ENCODE measurements around the gene MAP4K4. TPM values are rescaled to one million over a fixed set of nuclear protein-coding genes. Genes with fewer than 3 reads are reported as not detected.

The MAP4K4 gene
- total and polyA plus RNA-seq, 4 donors = 19.7 to 91.7 (median 54.0) TPM

DNA sequence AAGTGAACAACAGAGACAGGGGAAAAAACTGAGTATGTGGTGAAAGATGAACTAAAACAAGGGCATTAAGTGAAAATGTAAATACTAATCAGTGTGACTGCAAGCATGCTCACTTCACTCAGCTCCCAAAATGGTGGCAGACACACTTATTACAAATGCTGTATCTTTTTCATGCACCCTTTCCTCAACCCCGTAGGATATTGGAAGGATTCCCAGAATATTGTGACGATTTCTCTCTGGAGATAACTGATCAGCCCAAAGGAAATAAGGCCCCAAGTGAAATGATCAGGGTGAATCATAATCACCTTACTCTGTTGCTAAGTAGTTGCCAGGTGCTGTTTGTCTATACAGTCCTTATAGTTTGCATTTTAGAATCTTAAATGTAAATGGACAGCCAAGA lies 155.3 kb downstream of the MAP4K4 start:
- no peak overlapping the region for H3K27ac ChIP-seq (ENCODE audit: low read depth in 1 of 2, low read length in 1 of 2)
- ATAC-seq (ENCODE audit: insufficient read depth, low FRiP score) = no peak
- TF ChIP-seq, protein P1, sequence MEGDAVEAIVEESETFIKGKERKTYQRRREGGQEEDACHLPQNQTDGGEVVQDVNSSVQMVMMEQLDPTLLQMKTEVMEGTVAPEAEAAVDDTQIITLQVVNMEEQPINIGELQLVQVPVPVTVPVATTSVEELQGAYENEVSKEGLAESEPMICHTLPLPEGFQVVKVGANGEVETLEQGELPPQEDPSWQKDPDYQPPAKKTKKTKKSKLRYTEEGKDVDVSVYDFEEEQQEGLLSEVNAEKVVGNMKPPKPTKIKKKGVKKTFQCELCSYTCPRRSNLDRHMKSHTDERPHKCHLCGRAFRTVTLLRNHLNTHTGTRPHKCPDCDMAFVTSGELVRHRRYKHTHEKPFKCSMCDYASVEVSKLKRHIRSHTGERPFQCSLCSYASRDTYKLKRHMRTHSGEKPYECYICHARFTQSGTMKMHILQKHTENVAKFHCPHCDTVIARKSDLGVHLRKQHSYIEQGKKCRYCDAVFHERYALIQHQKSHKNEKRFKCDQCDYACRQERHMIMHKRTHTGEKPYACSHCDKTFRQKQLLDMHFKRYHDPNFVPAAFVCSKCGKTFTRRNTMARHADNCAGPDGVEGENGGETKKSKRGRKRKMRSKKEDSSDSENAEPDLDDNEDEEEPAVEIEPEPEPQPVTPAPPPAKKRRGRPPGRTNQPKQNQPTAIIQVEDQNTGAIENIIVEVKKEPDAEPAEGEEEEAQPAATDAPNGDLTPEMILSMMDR (IDR thresholded peaks at IDR 0.05; ENCODE audit: control extremely low read depth, extremely low read depth) = no peak
- DNase-seq = peak in 1 of 3 donors; percentile 26
- no peaks in the 10 kb centered on the region for H3K9me3 ChIP-seq (ENCODE audit: control insufficient read depth in 4 of 4, insufficient read depth in 3 of 4, low read length in 3 of 4)
- H3K36me3 ChIP-seq (ENCODE audit: control insufficient read depth in 4 of 4, insufficient read depth in 4 of 4, low read length in 4 of 4) = peaks cover 3 to 38% (median 27%) of the 10 kb centered on the region in 4 donors
- WGBS, 2 donors = 69 to 78% methylated on average over 2 of the region's 2 CpGs
- H3K4me3 ChIP-seq = no peak overlapping the region
- no peaks in the 10 kb centered on the region for H3K27me3 ChIP-seq (ENCODE audit: control insufficient read depth in 3 of 3, insufficient read depth in 3 of 3, low read length in 2 of 3)
- no peak overlapping the region for H3K9ac ChIP-seq (ENCODE audit: insufficient read depth in 1 of 2, low read length in 2 of 2)
- peaks cover 0 to 18% (median 6%) of the 10 kb centered on the region in 5 donors for H3K4me1 ChIP-seq (ENCODE audit: control insufficient read depth in 5 of 5, insufficient read depth in 5 of 5, low read length in 5 of 5)

DNA sequence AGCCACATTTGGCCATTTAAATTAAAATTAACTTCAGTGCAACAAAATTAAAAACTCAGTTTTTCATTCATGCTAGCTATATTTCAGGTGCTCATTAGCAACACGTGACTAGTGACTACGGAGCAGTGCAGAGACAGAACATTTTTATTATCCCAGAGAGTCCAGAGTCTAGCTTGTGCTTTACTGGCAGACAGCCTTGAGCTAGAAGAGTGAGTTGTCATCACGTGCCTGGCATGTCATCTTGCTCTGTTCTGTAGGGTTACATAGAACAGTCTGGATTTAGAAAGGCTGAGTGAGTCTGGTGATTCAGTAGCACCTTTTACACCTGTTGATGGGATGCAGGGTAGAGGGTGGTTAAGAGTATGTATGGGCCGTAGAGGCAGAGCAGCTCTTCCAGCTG lies 157.4 kb downstream of the MAP4K4 start:
- 86 to 93% methylated on average over 4 of the region's 4 CpGs for WGBS, 2 donors
- Histone ChIP-seq H3K4me1 (ENCODE audit: control insufficient read depth in 5 of 5, insufficient read depth in 5 of 5, low read length in 5 of 5) (peaks cover under 1 to 3% (median 1%) of the 10 kb centered on the region in 5 donors), H3K36me3 (ENCODE audit: control insufficient read depth in 4 of 4, insufficient read depth in 4 of 4, low read length in 4 of 4) (peaks cover 11 to 36% (median 33%) of the 10 kb centered on the region in 4 donors), H3K27me3 (ENCODE audit: control insufficient read depth in 3 of 3, insufficient read depth in 3 of 3, low read length in 2 of 3) (no peaks in the 10 kb centered on the region), H3K4me3 (no peak overlapping the region), H3K27ac (ENCODE audit: low read depth in 1 of 2, low read length in 1 of 2) (no peak overlapping the region), H3K9me3 (ENCODE audit: control insufficient read depth in 4 of 4, insufficient read depth in 3 of 4, low read length in 3 of 4) (no peaks in the 10 kb centered on the region), H3K9ac (ENCODE audit: insufficient read depth in 1 of 2, low read length in 2 of 2) (no peak overlapping the region)
- ATAC-seq (ENCODE audit: insufficient read depth, low FRiP score) (no peak), DNase-seq (no peak)
- TF ChIP-seq, protein P1 (IDR thresholded peaks at IDR 0.05; ENCODE audit: control extremely low read depth, extremely low read depth) = no peak

DNA sequence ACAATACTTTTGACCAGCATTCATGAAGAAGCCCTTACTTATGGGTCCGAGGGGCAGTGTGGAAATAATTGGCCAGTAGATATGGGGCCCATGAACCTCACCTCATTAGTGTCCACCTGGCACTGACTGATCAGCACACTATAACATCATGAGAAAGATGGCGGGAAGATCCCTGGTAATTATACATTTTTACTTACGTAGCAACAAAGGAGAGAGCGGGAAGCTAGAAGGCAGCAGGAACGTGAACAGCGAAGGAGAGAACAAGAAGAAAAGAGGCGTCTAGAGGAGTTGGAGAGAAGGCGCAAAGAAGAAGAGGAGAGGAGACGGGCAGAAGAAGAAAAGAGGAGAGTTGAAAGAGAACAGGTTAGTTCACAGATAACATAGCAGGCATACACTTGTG lies 158.3 kb downstream of the MAP4K4 start:
- H3K9ac ChIP-seq (ENCODE audit: insufficient read depth in 1 of 2, low read length in 2 of 2) = no peak overlapping the region
- H3K4me3 ChIP-seq = no peak overlapping the region
- H3K4me1 ChIP-seq (ENCODE audit: control insufficient read depth in 5 of 5, insufficient read depth in 5 of 5, low read length in 5 of 5) = peaks cover 0 to 7% (median 1%) of the 10 kb centered on the region in 5 donors
- TF ChIP-seq, protein P1 (IDR thresholded peaks at IDR 0.05; ENCODE audit: control extremely low read depth, extremely low read depth) = no peak
- ATAC-seq (ENCODE audit: insufficient read depth, low FRiP score) (no peak), DNase-seq (no peak)
- H3K27ac ChIP-seq (ENCODE audit: low read depth in 1 of 2, low read length in 1 of 2) = no peak overlapping the region
- H3K36me3 ChIP-seq (ENCODE audit: control insufficient read depth in 4 of 4, insufficient read depth in 4 of 4, low read length in 4 of 4) = peaks cover 15 to 40% (median 39%) of the 10 kb centered on the region in 4 donors
- H3K9me3 ChIP-seq (ENCODE audit: control insufficient read depth in 4 of 4, insufficient read depth in 3 of 4, low read length in 3 of 4) = no peaks in the 10 kb centered on the region
- 96 to 97% methylated on average over 9 of the region's 9 CpGs for WGBS, 2 donors
- no peaks in the 10 kb centered on the region for H3K27me3 ChIP-seq (ENCODE audit: control insufficient read depth in 3 of 3, insufficient read depth in 3 of 3, low read length in 2 of 3)

DNA sequence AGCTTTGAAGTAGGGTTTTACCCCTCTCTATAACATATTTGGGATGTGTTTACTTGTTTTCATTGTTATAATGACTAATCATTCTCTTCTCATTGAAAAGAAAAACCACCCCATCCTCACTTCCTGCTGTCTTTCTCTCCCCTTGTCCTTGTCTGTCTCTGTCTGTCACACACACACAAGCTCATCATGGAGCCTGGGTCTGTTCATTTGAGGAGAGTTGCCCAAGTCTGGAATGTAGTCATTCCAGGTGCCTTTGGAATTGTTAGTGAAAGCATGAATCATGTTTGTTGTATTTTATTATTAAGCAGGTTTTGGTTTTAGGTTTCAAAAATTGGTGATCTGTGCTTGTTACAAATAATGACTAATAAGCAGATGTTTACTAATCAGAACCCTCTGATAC lies 160.7 kb downstream of the MAP4K4 start:
- ATAC-seq (ENCODE audit: insufficient read depth, low FRiP score) (no peak), DNase-seq (no peak)
- Histone ChIP-seq H3K27me3 (ENCODE audit: control insufficient read depth in 3 of 3, insufficient read depth in 3 of 3, low read length in 2 of 3) (no peaks in the 10 kb centered on the region), H3K9ac (ENCODE audit: insufficient read depth in 1 of 2, low read length in 2 of 2) (no peak overlapping the region), H3K36me3 (ENCODE audit: control insufficient read depth in 4 of 4, insufficient read depth in 4 of 4, low read length in 4 of 4) (peaks cover 19 to 48% (median 45%) of the 10 kb centered on the region in 4 donors), H3K9me3 (ENCODE audit: control insufficient read depth in 4 of 4, insufficient read depth in 3 of 4, low read length in 3 of 4) (no peaks in the 10 kb centered on the region), H3K27ac (ENCODE audit: low read depth in 1 of 2, low read length in 1 of 2) (no peak overlapping the region), H3K4me1 (ENCODE audit: control insufficient read depth in 5 of 5, insufficient read depth in 5 of 5, low read length in 5 of 5) (peaks cover 0 to 7% (median 1%) of the 10 kb centered on the region in 5 donors), H3K4me3 (no peak overlapping the region)
- TF ChIP-seq, protein P1 (IDR thresholded peaks at IDR 0.05; ENCODE audit: control extremely low read depth, extremely low read depth) = no peak

Data from lung (tissue), 12 donors.